ENCODE measurements around the gene KATNAL2. TPM values are rescaled to one million over a fixed set of nuclear protein-coding genes. Genes with fewer than 3 reads are reported as not detected.

Gene KATNAL2
- total RNA-seq, 2 donors from 2014 or later: 4.2 to 6.4 TPM

GRCh38 chr18:46939998-46940571, 22.7 kb downstream of the KATNAL2 start:
- H3K27ac ChIP-seq (ENCODE audit: low read depth, low read length): no peak overlapping the region
- Mint-ChIP-seq H3K4me1 (peaks cover 1% of the 10 kb centered on the region), H3K9me3 (no peaks in the 10 kb centered on the region), H3K36me3 (ENCODE audit: low read depth) (no peaks in the 10 kb centered on the region), H3K4me3 (no peak overlapping the region), H3K27ac (no peak overlapping the region), H3K27me3 (ENCODE audit: insufficient read depth) (no peaks in the 10 kb centered on the region)
- DNase-seq: no peak
- no peaks in the 10 kb centered on the region for H3K36me3 ChIP-seq (ENCODE audit: control insufficient read depth, insufficient read depth, low read length)
- 100% methylated on average over 1 of the region's 1 CpG; no CpG with 5 or more reads in 1 of the 2 experiments for WGBS, 2 experiments (ENCODE audit: insufficient coverage in 1 of 2, insufficient read length in 1 of 2)
- no peak for TF ChIP-seq CTCF (conservative IDR thresholded peaks at IDR 0.05)
- H3K4me1 ChIP-seq (ENCODE audit: control insufficient read depth, insufficient read depth, low read length): no peaks in the 10 kb centered on the region
- no peak overlapping the region for H3K9ac ChIP-seq (ENCODE audit: extremely low read depth, low read length, poor library complexity, severe bottlenecking)
- H3K27me3 ChIP-seq (ENCODE audit: control insufficient read depth, insufficient read depth, low read length, poor library complexity, severe bottlenecking): no peaks in the 10 kb centered on the region
- H3K4me3 ChIP-seq (ENCODE audit: low read length): no peak overlapping the region
- no peaks in the 10 kb centered on the region for H3K9me3 ChIP-seq (ENCODE audit: control insufficient read depth, low read length)

GRCh38 chr18:46942646-46943045, 25.2 kb downstream of the KATNAL2 start:
- Mint-ChIP-seq H3K4me1 (peaks cover 1% of the 10 kb centered on the region), H3K27me3 (ENCODE audit: insufficient read depth) (no peaks in the 10 kb centered on the region), H3K4me3 (no peak overlapping the region), H3K9me3 (no peaks in the 10 kb centered on the region), H3K36me3 (ENCODE audit: low read depth) (no peaks in the 10 kb centered on the region), H3K27ac (no peak overlapping the region)
- Histone ChIP-seq H3K27ac (ENCODE audit: low read depth, low read length) (no peak overlapping the region), H3K4me1 (ENCODE audit: control insufficient read depth, insufficient read depth, low read length) (no peaks in the 10 kb centered on the region), H3K9me3 (ENCODE audit: control insufficient read depth, low read length) (no peaks in the 10 kb centered on the region), H3K9ac (ENCODE audit: extremely low read depth, low read length, poor library complexity, severe bottlenecking) (no peak overlapping the region), H3K27me3 (ENCODE audit: control insufficient read depth, insufficient read depth, low read length, poor library complexity, severe bottlenecking) (no peaks in the 10 kb centered on the region), H3K4me3 (ENCODE audit: low read length) (no peak overlapping the region), H3K36me3 (ENCODE audit: control insufficient read depth, insufficient read depth, low read length) (no peaks in the 10 kb centered on the region)
- WGBS, 2 experiments (ENCODE audit: insufficient coverage in 1 of 2, insufficient read length in 1 of 2): 94 to 100% methylated on average over 1 to 2 of the region's 2 CpGs
- TF ChIP-seq CTCF (conservative IDR thresholded peaks at IDR 0.05): no peak
- DNase-seq: no peak

- Mint-ChIP-seq H3K4me3 (no peak overlapping the region), H3K27ac (no peak overlapping the region), H3K27me3 (ENCODE audit: insufficient read depth) (no peaks in the 10 kb centered on the region), H3K9me3 (no peaks in the 10 kb centered on the region), H3K36me3 (ENCODE audit: low read depth) (no peaks in the 10 kb centered on the region), H3K4me1 (peaks cover 1% of the 10 kb centered on the region)
- H3K27me3 ChIP-seq (ENCODE audit: control insufficient read depth, insufficient read depth, low read length, poor library complexity, severe bottlenecking): no peaks in the 10 kb centered on the region
- H3K9me3 ChIP-seq (ENCODE audit: control insufficient read depth, low read length): no peaks in the 10 kb centered on the region
- peak overlapping the region; percentile 96 for H3K4me3 ChIP-seq (ENCODE audit: low read length)
- peak overlapping the region; percentile 60 for H3K9ac ChIP-seq (ENCODE audit: extremely low read depth, low read length, poor library complexity, severe bottlenecking)
- DNase-seq: peak; percentile 98
- 0% methylated on average over 30 to 32 of the region's 32 CpGs for WGBS, 2 experiments (ENCODE audit: insufficient coverage in 1 of 2, insufficient read length in 1 of 2)
- no peaks in the 10 kb centered on the region for H3K4me1 ChIP-seq (ENCODE audit: control insufficient read depth, insufficient read depth, low read length)
- no peak for TF ChIP-seq CTCF (conservative IDR thresholded peaks at IDR 0.05)
- H3K36me3 ChIP-seq (ENCODE audit: control insufficient read depth, insufficient read depth, low read length): no peaks in the 10 kb centered on the region
- H3K27ac ChIP-seq (ENCODE audit: low read depth, low read length): no peak overlapping the region
Observed at GRCh38 chr18:46946656-46947282, 29.4 kb downstream of the KATNAL2 start.

Measured in endodermal cell (in vitro differentiated cells).